ENCODE data around the gene ARID1B. TPM values are rescaled to one million over a fixed set of nuclear protein-coding genes. Genes with fewer than 3 reads are reported as not detected.

ARID1B gene
- total and polyA plus RNA-seq, 2 donors (not counting 1 experiment from before 2014, with no cell fraction given), result 47.2 to 280 TPM

DNA sequence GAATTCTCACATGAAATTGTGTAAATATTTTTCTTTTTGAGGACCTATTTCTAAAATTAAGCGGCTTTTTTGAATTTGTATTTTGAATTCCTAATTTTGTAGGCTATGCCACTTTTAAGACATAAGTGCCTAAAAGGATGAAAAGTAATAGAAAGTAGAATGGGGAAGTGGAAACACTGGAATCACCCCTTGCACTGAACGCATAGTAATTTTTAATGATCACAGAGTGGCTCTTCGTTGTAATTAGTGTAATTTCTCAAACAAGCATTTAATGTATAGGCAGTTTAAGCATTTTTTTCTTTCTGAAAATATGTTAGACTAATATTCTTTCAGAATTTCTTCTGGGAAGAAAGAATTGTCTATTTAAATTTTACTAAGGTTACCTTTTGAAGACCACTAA lies 73.2 kb downstream of the ARID1B start:
- ATAC-seq (ENCODE audit: low read depth) (no peak), DNase-seq (peak; percentile 50)
- Mint-ChIP-seq H3K4me3 (peak overlapping the region; percentile 78), H3K27ac (no peak overlapping the region), H3K27me3 (no peaks in the 10 kb centered on the region), H3K9me3 (ENCODE audit: insufficient read depth) (no peaks in the 10 kb centered on the region), H3K4me1 (peaks cover 93% of the 10 kb centered on the region)
- ChIA-PET CTCF (no interaction called here), POLR2A (no interaction called here)
- Histone ChIP-seq H3K4me1 (ENCODE audit: control insufficient read depth in 2 of 2, insufficient read depth in 2 of 2, low read length in 2 of 2) (peaks cover 80 to 84% of the 10 kb centered on the region in 2 donors), H3K4me3 (ENCODE audit: control extremely low read depth in 1 of 5, extremely low read depth in 1 of 5, insufficient read depth in 1 of 5, low read depth in 2 of 5, low read length in 4 of 5) (no peak overlapping the region), H3K4me2 (replicated peaks; ENCODE audit: low read depth, low read length, poor library complexity, severe bottlenecking) (peak overlapping the region; percentile 59), H3K79me2 (ENCODE audit: control insufficient read depth, insufficient read depth, low read length) (peaks cover 98% of the 10 kb centered on the region), H4K20me1 (ENCODE audit: control insufficient read depth, insufficient read depth, low read length, poor library complexity, severe bottlenecking) (peaks cover 75% of the 10 kb centered on the region), H3K27me3 (replicated peaks in 1 of 4; ENCODE audit: control extremely low read depth in 1 of 4, control insufficient read depth in 3 of 4, insufficient read depth in 4 of 4, low read length in 3 of 4) (no peaks in the 10 kb centered on the region), H3K9ac (ENCODE audit: low read length) (peak overlapping the region; percentile 26), H3K27ac (ENCODE audit: low read length in 2 of 2) (no peak overlapping the region), H2AFZ (ENCODE audit: insufficient read depth, low read depth, low read length, poor library complexity, severe bottlenecking) (no peak overlapping the region), H3K9me3 (ENCODE audit: control extremely low read depth in 1 of 3, control insufficient read depth in 2 of 3, insufficient read depth in 1 of 3, low read length in 2 of 3) (peaks cover 0 to 7% (median 0%) of the 10 kb centered on the region in 3 donors), H3K36me3 (replicated peaks in 1 of 2; ENCODE audit: control extremely low read depth in 1 of 2, control insufficient read depth in 1 of 2, extremely low read depth in 1 of 2, insufficient read depth in 2 of 2, low read length in 1 of 2) (peaks cover 0 to 4% of the 10 kb centered on the region in 2 experiments)
- TF ChIP-seq, protein P1, sequence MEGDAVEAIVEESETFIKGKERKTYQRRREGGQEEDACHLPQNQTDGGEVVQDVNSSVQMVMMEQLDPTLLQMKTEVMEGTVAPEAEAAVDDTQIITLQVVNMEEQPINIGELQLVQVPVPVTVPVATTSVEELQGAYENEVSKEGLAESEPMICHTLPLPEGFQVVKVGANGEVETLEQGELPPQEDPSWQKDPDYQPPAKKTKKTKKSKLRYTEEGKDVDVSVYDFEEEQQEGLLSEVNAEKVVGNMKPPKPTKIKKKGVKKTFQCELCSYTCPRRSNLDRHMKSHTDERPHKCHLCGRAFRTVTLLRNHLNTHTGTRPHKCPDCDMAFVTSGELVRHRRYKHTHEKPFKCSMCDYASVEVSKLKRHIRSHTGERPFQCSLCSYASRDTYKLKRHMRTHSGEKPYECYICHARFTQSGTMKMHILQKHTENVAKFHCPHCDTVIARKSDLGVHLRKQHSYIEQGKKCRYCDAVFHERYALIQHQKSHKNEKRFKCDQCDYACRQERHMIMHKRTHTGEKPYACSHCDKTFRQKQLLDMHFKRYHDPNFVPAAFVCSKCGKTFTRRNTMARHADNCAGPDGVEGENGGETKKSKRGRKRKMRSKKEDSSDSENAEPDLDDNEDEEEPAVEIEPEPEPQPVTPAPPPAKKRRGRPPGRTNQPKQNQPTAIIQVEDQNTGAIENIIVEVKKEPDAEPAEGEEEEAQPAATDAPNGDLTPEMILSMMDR (IDR thresholded peaks at IDR 0.05), result no peak
- TF ChIP-seq EZH2 (IDR thresholded peaks at IDR 0.05; ENCODE audit: borderline replicate concordance, insufficient read depth, low read depth, low read length, poor library complexity, severe bottlenecking), result no peak
- intact Hi-C loops (cut with micrococcal nuclease), result loop anchor here (5.0 kb wide), 1 partner anchor 68 kb away; no protein-coding TSS in a partner anchor
- no CpG with 5 or more reads among the region's 3 CpGs for WGBS (ENCODE audit: insufficient coverage)

DNA sequence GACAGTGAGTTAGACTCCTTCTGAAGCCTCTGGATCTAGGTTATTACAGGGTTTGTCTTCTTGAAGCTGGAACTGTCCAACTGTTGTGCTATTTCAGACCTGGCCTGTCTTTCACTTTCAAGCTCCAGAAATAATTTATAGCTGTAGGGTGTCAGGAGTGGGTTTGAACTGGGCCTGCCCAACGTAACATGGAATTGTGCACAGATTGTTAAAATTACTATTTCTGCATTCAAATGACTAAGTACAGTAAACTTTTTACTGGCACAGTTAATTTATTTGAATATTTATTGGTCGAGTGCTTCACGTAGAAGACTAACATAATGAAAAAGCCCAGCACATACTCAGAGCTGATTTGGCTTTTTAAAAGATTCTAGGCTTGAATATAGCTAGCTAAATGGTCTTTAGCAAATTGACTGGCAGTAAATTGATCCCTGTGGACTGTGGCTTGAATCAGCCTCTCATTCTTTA lies 74.3 kb downstream of the ARID1B start:
- Histone ChIP-seq H3K79me2 (ENCODE audit: control insufficient read depth, insufficient read depth, low read length) (peaks cover 98% of the 10 kb centered on the region), H3K4me1 (ENCODE audit: control insufficient read depth in 2 of 2, insufficient read depth in 2 of 2, low read length in 2 of 2) (peaks cover 81 to 85% of the 10 kb centered on the region in 2 donors), H3K4me3 (ENCODE audit: control extremely low read depth in 1 of 5, extremely low read depth in 1 of 5, insufficient read depth in 1 of 5, low read depth in 2 of 5, low read length in 4 of 5) (peak overlapping the region in 2 of 5 experiments; percentile 8 to 35), H3K27me3 (replicated peaks in 1 of 4; ENCODE audit: control extremely low read depth in 1 of 4, control insufficient read depth in 3 of 4, insufficient read depth in 4 of 4, low read length in 3 of 4) (no peaks in the 10 kb centered on the region), H3K27ac (ENCODE audit: low read length in 2 of 2) (peak overlapping the region in 1 of 2 donors; percentile 62), H3K9ac (ENCODE audit: low read length) (peak overlapping the region; percentile 26), H2AFZ (ENCODE audit: insufficient read depth, low read depth, low read length, poor library complexity, severe bottlenecking) (no peak overlapping the region), H3K36me3 (replicated peaks in 1 of 2; ENCODE audit: control extremely low read depth in 1 of 2, control insufficient read depth in 1 of 2, extremely low read depth in 1 of 2, insufficient read depth in 2 of 2, low read length in 1 of 2) (peaks cover 0 to 4% of the 10 kb centered on the region in 2 experiments), H3K9me3 (ENCODE audit: control extremely low read depth in 1 of 3, control insufficient read depth in 2 of 3, insufficient read depth in 1 of 3, low read length in 2 of 3) (peaks cover 0 to 4% (median 0%) of the 10 kb centered on the region in 3 donors), H4K20me1 (ENCODE audit: control insufficient read depth, insufficient read depth, low read length, poor library complexity, severe bottlenecking) (peaks cover 80% of the 10 kb centered on the region), H3K4me2 (replicated peaks; ENCODE audit: low read depth, low read length, poor library complexity, severe bottlenecking) (peak overlapping the region; percentile 59)
- DNase-seq (no peak), ATAC-seq (ENCODE audit: low read depth) (no peak)
- H3K4me3 Mint-ChIP-seq, result peak overlapping the region; percentile 78
- peaks cover 95% of the 10 kb centered on the region for H3K4me1 Mint-ChIP-seq
- intact Hi-C loops (cut with micrococcal nuclease), result loop anchor here (5.0 kb wide), 1 partner anchor 69 kb away; no protein-coding TSS in a partner anchor
- no peaks in the 10 kb centered on the region for H3K9me3 Mint-ChIP-seq (ENCODE audit: insufficient read depth)
- TF ChIP-seq, protein P1 (IDR thresholded peaks at IDR 0.05), result no peak
- TF ChIP-seq EZH2 (IDR thresholded peaks at IDR 0.05; ENCODE audit: borderline replicate concordance, insufficient read depth, low read depth, low read length, poor library complexity, severe bottlenecking), result no peak
- no peak overlapping the region for H3K27ac Mint-ChIP-seq
- ChIA-PET POLR2A (interaction anchor here (0.6 kb wide), 1 partner anchor 151 kb away, joined by 3 read pairs; no protein-coding TSS in a partner anchor), CTCF (interaction anchor here (1.3 kb wide), 1 partner anchor 11 kb away, joined by 5 read pairs; no protein-coding TSS in a partner anchor)
- no CpG with 5 or more reads among the region's 3 CpGs for WGBS (ENCODE audit: insufficient coverage)
- H3K27me3 Mint-ChIP-seq, result no peaks in the 10 kb centered on the region
